HepG2 (cell line): ENCODE data around the gene CIART. TPM values are rescaled to one million over a fixed set of nuclear protein-coding genes. Genes with fewer than 3 reads are reported as not detected.
A peak's percentile ranks its signal among the peaks of the same experiment; 100 is the strongest.

Experiments used
- JUNB ChIP-seq: sonication (generic); formaldehyde crosslinking; IDR thresholded peaks from 2 replicates; pipeline ENCODE4 v1.8.0; 2022; ENCODE audit warnings: missing genetic modification reagents, mild to moderate bottlenecking, borderline replicate concordance
- MXI1 ChIP-seq: IDR thresholded peaks from 3 replicates; pipeline ENCODE4 v1.6.1; 2012; ENCODE audit warnings: low read depth, low read length, inconsistent platforms, borderline replicate concordance
- NFE2L1 ChIP-seq: sonication (generic); formaldehyde crosslinking; IDR thresholded peaks from 2 replicates; pipeline ENCODE4 v1.4.0; 2020; ENCODE audit warnings: missing genetic modification reagents, mild to moderate bottlenecking, borderline replicate concordance
- RERE ChIP-seq: IDR thresholded peaks from 2 replicates; pipeline ENCODE4 v1.6.1; 2016; ENCODE audit warnings: low read depth, missing genetic modification reagents, missing compliant biosample characterization
- TFDP1 ChIP-seq: IDR thresholded peaks from 2 replicates; pipeline ENCODE4 v1.6.1; 2016; ENCODE audit warnings: missing compliant biosample characterization, missing genetic modification reagents, borderline replicate concordance
- TRIM24 ChIP-seq: sonication (generic); formaldehyde crosslinking; IDR thresholded peaks from 2 replicates; pipeline ENCODE4 v1.8.0; 2022; ENCODE audit warnings: mild to moderate bottlenecking, missing genetic modification reagents
- ZHX1 ChIP-seq: sonication (generic); formaldehyde crosslinking; IDR thresholded peaks from 2 replicates; pipeline ENCODE4 v1.8.1; 2022; ENCODE audit warnings: low read depth, mild to moderate bottlenecking, missing genetic modification reagents
- ZNF552 ChIP-seq: sonication (generic); formaldehyde crosslinking; IDR thresholded peaks from 2 replicates; pipeline ENCODE4 v1.9.0; 2022; ENCODE audit warnings: missing genetic modification reagents, mild to moderate bottlenecking, borderline replicate concordance
- ZNF740 ChIP-seq: sonication (generic); formaldehyde crosslinking; IDR thresholded peaks from 2 replicates; pipeline ENCODE4 v1.4.0; 2020; ENCODE audit warnings: missing genetic modification reagents
- ZNF747 ChIP-seq: sonication (generic); formaldehyde crosslinking; IDR thresholded peaks from 2 replicates; pipeline ENCODE4 v1.8.1; 2023; ENCODE audit warnings: missing genetic modification reagents, mild to moderate bottlenecking, borderline replicate concordance
- ZNF761 ChIP-seq: sonication (generic); formaldehyde crosslinking; conservative IDR thresholded peaks from 2 replicates; pipeline ENCODE4 v1.4.0; 2020; ENCODE audit warnings: mild to moderate bottlenecking, missing genetic modification reagents
- polyA plus RNA-seq, 8 experiments: library from polyadenylated mRNA; depleted of rRNA in 3 of 8; stranded (reverse) in 7 of 8; unstranded in 1 of 8; fragments of >200 nt; fragmentation: Illumina TruSeq in 4 of 8; extraction: Trizol in 4 of 8; gene quantifications; 2 replicates each; pipeline versions ENCODE4 v1.2.1 to v1.2.3, GENCODE V29; 2011 to 2016; ENCODE audit warnings: low read depth in 4 of 8, missing spikeins in 1 of 8, mixed read lengths in 1 of 8; ENCODE audit not compliant: insufficient read depth in 1 of 8
- total RNA-seq, 5 experiments: library from RNA; depleted of rRNA; stranded (reverse); fragments of >200 nt; fragmentation: Illumina TruSeq; extraction: Trizol; gene quantifications; 2 replicates each; pipeline ENCODE4 v1.2.3, GENCODE V29; 2016; ENCODE audit warnings: low read depth in 1 of 5
- TF ChIP-seq, protein P1 (sequence below): sonication (generic); IDR thresholded peaks from 2 replicates; pipeline ENCODE4 v1.6.1; 2016; ENCODE audit warnings: low read depth, borderline replicate concordance
- TF ChIP-seq, protein P2 (sequence below): sonication (generic); formaldehyde crosslinking; IDR thresholded peaks from 2 replicates; pipeline ENCODE4 v1.4.0; 2020; ENCODE audit warnings: mild to moderate bottlenecking, missing genetic modification reagents
- TF ChIP-seq, protein P3 (sequence below): sonication (generic); formaldehyde crosslinking; IDR thresholded peaks from 2 replicates; pipeline ENCODE4 v1.9.0; 2021; ENCODE audit warnings: missing genetic modification reagents, mild to moderate bottlenecking, borderline replicate concordance

The CIART gene
- total and polyA plus RNA-seq, 2 of the 13 experiments (the other 11 are each of a cell fraction or from before 2014, with no cell fraction given): 0.58 TPM; not detected in 1

DNA sequence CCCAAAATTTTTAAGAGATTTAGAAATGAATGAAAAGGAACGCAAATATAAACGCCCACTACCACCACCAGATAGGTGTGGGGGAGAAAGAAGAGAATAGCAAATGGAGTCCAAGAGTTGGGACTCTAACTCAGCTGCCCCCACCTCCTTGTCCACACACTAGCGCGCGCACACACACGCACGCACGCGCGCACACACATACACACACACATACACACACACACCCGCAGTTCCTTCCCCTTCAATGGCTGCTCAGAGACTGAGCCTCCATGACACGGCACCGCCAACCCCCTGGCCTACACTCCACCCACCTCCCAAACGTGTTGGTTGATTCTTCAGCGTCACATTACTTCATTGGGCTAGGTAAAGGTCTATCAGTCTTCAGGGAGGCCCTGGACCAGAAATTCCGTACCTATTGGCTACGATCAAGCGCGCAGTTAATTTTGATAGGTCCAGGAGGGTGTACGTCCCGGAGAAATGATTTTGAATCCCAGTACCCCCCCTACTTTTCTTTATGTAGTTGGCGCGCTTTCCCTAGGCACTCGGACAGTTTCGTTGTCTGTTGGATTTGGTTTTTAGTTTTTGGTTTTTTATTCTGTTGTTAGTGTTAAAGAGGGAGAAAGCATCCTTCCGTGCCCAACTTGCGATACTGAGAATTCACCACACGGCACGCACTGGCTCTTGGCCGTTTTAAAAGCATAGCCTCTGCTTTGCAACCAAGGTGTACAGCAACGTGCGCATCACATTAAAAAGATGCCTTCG is 46.3 kb upstream of the CIART start, which contains the start of gene ANP32E (continued):
- TF ChIP-seq JUNB (CRISPR knock-in tag) (peak; percentile 87), ZNF552 (peak; percentile 86; the same call in 1 of the 2 replicates), ZHX1 (CRISPR knock-in tag) (peak; percentile 92), TRIM24 (CRISPR knock-in tag) (no peak), ZNF740 (CRISPR knock-in tag) (peak; percentile 73; the same call in 1 of the 2 replicates), ZNF761 (CRISPR knock-in tag) (peak; percentile 82), NFE2L1 (CRISPR knock-in tag) (no peak; the same call in 1 of the 2 replicates), MXI1 (peak; percentile 45; the same call in 1 of the 3 replicates), TFDP1 (peak; percentile 97), ZNF747 (CRISPR knock-in tag) (peak; percentile 70; the same call in 1 of the 2 replicates), RERE (CRISPR knock-in tag) (no peak)
- TF ChIP-seq, protein P1, sequence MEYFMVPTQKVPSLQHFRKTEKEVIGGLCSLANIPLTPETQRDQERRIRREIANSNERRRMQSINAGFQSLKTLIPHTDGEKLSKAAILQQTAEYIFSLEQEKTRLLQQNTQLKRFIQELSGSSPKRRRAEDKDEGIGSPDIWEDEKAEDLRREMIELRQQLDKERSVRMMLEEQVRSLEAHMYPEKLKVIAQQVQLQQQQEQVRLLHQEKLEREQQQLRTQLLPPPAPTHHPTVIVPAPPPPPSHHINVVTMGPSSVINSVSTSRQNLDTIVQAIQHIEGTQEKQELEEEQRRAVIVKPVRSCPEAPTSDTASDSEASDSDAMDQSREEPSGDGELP: 0 out of 2 replicates have a peak, but pooled peaks have one; percentile 20
- TF ChIP-seq, protein P2, sequence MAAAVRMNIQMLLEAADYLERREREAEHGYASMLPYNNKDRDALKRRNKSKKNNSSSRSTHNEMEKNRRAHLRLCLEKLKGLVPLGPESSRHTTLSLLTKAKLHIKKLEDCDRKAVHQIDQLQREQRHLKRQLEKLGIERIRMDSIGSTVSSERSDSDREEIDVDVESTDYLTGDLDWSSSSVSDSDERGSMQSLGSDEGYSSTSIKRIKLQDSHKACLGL (CRISPR knock-in tag): no peak; the same call in 1 of the 2 replicates
- TF ChIP-seq, protein P3, sequence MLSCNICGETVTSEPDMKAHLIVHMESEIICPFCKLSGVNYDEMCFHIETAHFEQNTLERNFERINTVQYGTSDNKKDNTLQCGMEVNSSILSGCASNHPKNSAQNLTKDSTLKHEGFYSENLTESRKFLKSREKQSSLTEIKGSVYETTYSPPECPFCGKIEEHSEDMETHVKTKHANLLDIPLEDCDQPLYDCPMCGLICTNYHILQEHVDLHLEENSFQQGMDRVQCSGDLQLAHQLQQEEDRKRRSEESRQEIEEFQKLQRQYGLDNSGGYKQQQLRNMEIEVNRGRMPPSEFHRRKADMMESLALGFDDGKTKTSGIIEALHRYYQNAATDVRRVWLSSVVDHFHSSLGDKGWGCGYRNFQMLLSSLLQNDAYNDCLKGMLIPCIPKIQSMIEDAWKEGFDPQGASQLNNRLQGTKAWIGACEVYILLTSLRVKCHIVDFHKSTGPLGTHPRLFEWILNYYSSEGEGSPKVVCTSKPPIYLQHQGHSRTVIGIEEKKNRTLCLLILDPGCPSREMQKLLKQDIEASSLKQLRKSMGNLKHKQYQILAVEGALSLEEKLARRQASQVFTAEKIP (CRISPR knock-in tag): no peak
